ENCODE results near the gene SPC24. TPM values are rescaled to one million over a fixed set of nuclear protein-coding genes. Genes with fewer than 3 reads are reported as not detected.

Gene SPC24
- total RNA-seq, 4 donors from 2014 or later: 0.24 to 1.1 (median 0.78) TPM; not detected in 1

- Histone ChIP-seq H3K36me3 (peaks cover 0 to 4% of the 10 kb centered on the region in 2 donors), H3K27me3 (no peaks in the 10 kb centered on the region), H3K27ac (peak overlapping the region; percentile 85 to 96 (median 90)), H3K4me1 (peaks cover 32 to 53% of the 10 kb centered on the region in 2 donors), H3K4me3 (replicated peaks in 1 of 3) (no peak overlapping the region), H3K9me3 (no peaks in the 10 kb centered on the region)
- 83 to 96% methylated on average over 5 of the region's 5 CpGs for WGBS, 2 donors
- intact Hi-C loops (cut with DNase I): no loop called here
- no peak for DNase-seq
- TF ChIP-seq POLR2A (IDR thresholded peaks at IDR 0.05) (no peak), CTCF (IDR thresholded peaks at IDR 0.05) (no peak)
These were observed 43.9 kb upstream of the SPC24 start for GRCh38 chr19:11199517-11199916.

GRCh38 chr19:11198769-11199424 is 43.3 kb upstream of the SPC24 start:
- no peak overlapping the region for H3K4me3 ChIP-seq (replicated peaks in 1 of 3)
- H3K27me3 ChIP-seq: no peaks in the 10 kb centered on the region
- H3K36me3 ChIP-seq: peaks cover 1 to 8% of the 10 kb centered on the region in 2 donors
- TF ChIP-seq CTCF (IDR thresholded peaks at IDR 0.05) (no peak), POLR2A (IDR thresholded peaks at IDR 0.05) (peak in 1 of 2 donors; percentile 22)
- peaks cover 28 to 47% of the 10 kb centered on the region in 2 donors for H3K4me1 ChIP-seq
- peak overlapping the region; percentile 85 to 96 (median 90) for H3K27ac ChIP-seq
- no peaks in the 10 kb centered on the region for H3K9me3 ChIP-seq
- peak; percentile 46 to 67 for DNase-seq
- intact Hi-C loops (cut with DNase I): no loop called here
- WGBS, 2 donors: 61 to 72% methylated on average over 7 of the region's 7 CpGs

GRCh38 chr19:11198175-11198534 is 42.6 kb upstream of the SPC24 start:
- intact Hi-C loops (cut with DNase I): no loop called here
- Histone ChIP-seq H3K27me3 (no peaks in the 10 kb centered on the region), H3K27ac (peak overlapping the region; percentile 85 to 96 (median 90)), H3K4me3 (replicated peaks in 1 of 3) (no peak overlapping the region), H3K9me3 (no peaks in the 10 kb centered on the region), H3K4me1 (peaks cover 23 to 40% of the 10 kb centered on the region in 2 donors), H3K36me3 (peaks cover 7 to 15% of the 10 kb centered on the region in 2 donors)
- 82% methylated on average over 7 of the region's 7 CpGs for WGBS, 2 donors
- TF ChIP-seq CTCF (IDR thresholded peaks at IDR 0.05): no peak
- no peak for TF ChIP-seq POLR2A (IDR thresholded peaks at IDR 0.05)
- no peak for DNase-seq

- no peaks in the 10 kb centered on the region for H3K27me3 ChIP-seq
- no peaks in the 10 kb centered on the region for H3K9me3 ChIP-seq
- H3K27ac ChIP-seq: peak within 1 kb of the TSS; percentile 85 to 96 (median 90)
- intact Hi-C loops (cut with DNase I): no loop called here
- peaks cover 13 to 21% of the 10 kb centered on the region in 2 donors for H3K36me3 ChIP-seq
- peaks cover 23 to 42% of the 10 kb centered on the region in 2 donors for H3K4me1 ChIP-seq
- H3K4me3 ChIP-seq (replicated peaks in 1 of 3): peak within 1 kb of the TSS; percentile 55 to 89 (median 83)
- WGBS, 2 donors: 3 to 4% methylated on average over 13 to 28 of the region's 78 CpGs
- TF ChIP-seq CTCF (IDR thresholded peaks at IDR 0.05) (peak in 2 of 6 experiments; percentile 11 to 17), POLR2A (IDR thresholded peaks at IDR 0.05) (peak; percentile 65 to 88)
- peak; percentile 96 to 98 for DNase-seq
These were observed 42.0 kb upstream of the SPC24 start, which contains the start of gene KANK2 for GRCh38 chr19:11197291-11198174. KANK2 (minus strand) TSS chr19:11197545; CDS start chr19:11194511, 3,034 bp downstream.
